Heart right ventricle (tissue), 16 donors: ENCODE measurements around the gene ENPP1. TPM values are rescaled to one million over a fixed set of nuclear protein-coding genes. Genes with fewer than 3 reads are reported as not detected.

ENCODE experiments used
- ATAC-seq, 8 donors: fragments of 200-7000 bp; cut with Tn5 transposase; one replicate each; pipeline ENCODE4 v1.9.1; 2020; ENCODE audit warnings: mild to moderate bottlenecking in 8 of 8, moderate library complexity in 8 of 8, moderate number of reproducible peaks in 1 of 8
- DNase-seq, 2 donors: peaks; one replicate each; pipeline ENCODE4 v3.0.0-alpha.2; 2020
- H3K27ac ChIP-seq, 10 donors: fragments of 200-600 bp; sonication (generic) in 2 of 10; one replicate each; pipeline versions ENCODE4 v1.5.0 to v1.8.0; 2020 to 2022; ENCODE audit warnings: mild to moderate bottlenecking in 3 of 10
- H3K27me3 ChIP-seq, 7 donors: fragments of 200-600 bp; one replicate each; pipeline ENCODE4 v1.8.0; 2021 to 2022; ENCODE audit warnings: mild to moderate bottlenecking in 2 of 7
- H3K36me3 ChIP-seq, 9 donors: fragments of 200-600 bp; sonication (generic) in 1 of 9; one replicate each; pipeline versions ENCODE4 v1.5.0 to v1.8.0; 2020 to 2022; ENCODE audit warnings: mild to moderate bottlenecking in 2 of 9
- H3K4me1 ChIP-seq, 9 donors: fragments of 200-600 bp; sonication (generic) in 1 of 9; one replicate each; pipeline versions ENCODE4 v1.5.0 to v1.8.0; 2020 to 2022; ENCODE audit warnings: mild to moderate bottlenecking in 4 of 9
- H3K4me3 ChIP-seq, 10 donors: fragments of 200-600 bp; sonication (generic) in 2 of 10; one replicate each; pipeline versions ENCODE4 v1.5.0 to v1.8.0; 2020 to 2022; ENCODE audit warnings: mild to moderate bottlenecking in 7 of 10, moderate library complexity in 2 of 10
- H3K9me3 ChIP-seq, 11 donors: fragments of 200-600 bp in 10 of 11; sonication (generic) in 2 of 11; one replicate each; pipeline versions ENCODE4 v1.5.0 to v1.8.0; 2013 to 2022; ENCODE audit warnings: mild to moderate bottlenecking in 2 of 11, control low read depth in 1 of 11, moderate library complexity in 1 of 11
- CTCF ChIP-seq, 9 donors: fragments of 200-600 bp; sonication (generic) in 2 of 9; IDR thresholded peaks; one replicate each; pipeline versions ENCODE4 v1.5.0 to v1.8.0; 2021 to 2022; ENCODE audit warnings: antibody characterized with exemption in 9 of 9, mild to moderate bottlenecking in 5 of 9, moderate library complexity in 1 of 9
- WGBS, 2 donors: extraction: QIAGEN DNeasy Blood & Tissue Kit; methylation state at CpG; one replicate each; pipeline ENCODE4 v1.1.7; 2013; ENCODE audit warnings: inconsistent platforms in 1 of 2; 5-methylcytosine and 5-hydroxymethylcytosine counted together
- intact Hi-C, 10 donors: fragments of 100-400 bp; cut with DNase I; formaldehyde crosslinking; loops; one replicate each; pipeline versions ENCODE4 v1.11.1 to v1.14.2; 2022
- polyA plus RNA-seq, 2 donors: library from polyadenylated mRNA; stranded (reverse); fragments of 200-250 nt; gene quantifications; one replicate each; pipeline ENCODE4 v1.2.3, GENCODE V29; 2013
- total RNA-seq, 10 donors: library from RNA; stranded (reverse); fragmentation: NEBNext Ultra II Directional in 3 of 10; extraction: Animal tissue kit (Norgen Biotek cat#: 25700) in 3 of 10; gene quantifications; one replicate each; pipeline versions ENCODE4 v1.2.1 to v1.2.4, GENCODE V29; 2021 to 2023
- donor health status: Arrhythmogenic right ventricular cardiomyopathy.
- donor health status: ischemic (EF 13 %, LVEDD 7.1; RV severe dilation, severe dysfunction).
- donor health status: healthy with polysubstance abuse.
- donor health status: DM: no; HTN: yes; CAD: no.
- donor health status: DM: no; HTN: no; CAD: no.
- donor health status: ischemic (EF 25% LVEDD 6.9; RV normal size, moderate dysfunction).
- donor health status: ischemic (EF 25% LVEDD 5.7; RV mildly dilated, moderate dysfunction).
- donor health status: healthy.
- donor health status: DM: yes; HTN: yes; CAD: no.
- donor health status: Ischemic cardiomyopathy.
- donor health status: ischemic (EF 35%, LVEDD 5.7; RV mildly dilated, moderate dysfunction).
- donor health status: nonischemic (EF 11% LVEDD 7.7; RV severe dilation, severe dysfunction).
- donor health status: DM: yes; HTN: yes; CAD: no.
- donor health status: PGD.
- donor health status: ischemic (EF 29% LVEDD 5.4; RV normal size, mild dysfunction).
- donor health status: nonischemic (EF 23%, LVEDD 6.1; RV moderate dilation, normal function).

The ENPP1 gene
- total and polyA plus RNA-seq, 12 donors, result 0.45 to 3.2 (median 2.1) TPM

- Histone ChIP-seq H3K4me3 (no peak overlapping the region), H3K36me3 (no peaks in the 10 kb centered on the region), H3K27me3 (no peaks in the 10 kb centered on the region), H3K27ac (no peak overlapping the region), H3K4me1 (peaks cover 0 to 27% (median 1%) of the 10 kb centered on the region in 9 donors), H3K9me3 (no peaks in the 10 kb centered on the region)
- ATAC-seq (no peak), DNase-seq (no peak)
- TF ChIP-seq CTCF (IDR thresholded peaks at IDR 0.05), result no peak
- 86 to 93% methylated on average over 1 of the region's 1 CpG for WGBS, 2 donors
- intact Hi-C loops, result no loop called here
Measured at GRCh38 chr6:131770776-131771175, 37.0 kb upstream of the ENPP1 start.

GRCh38 chr6:131773284-131773950 is 34.4 kb upstream of the ENPP1 start:
- Histone ChIP-seq H3K36me3 (no peaks in the 10 kb centered on the region), H3K9me3 (no peaks in the 10 kb centered on the region), H3K27ac (peak overlapping the region in 5 of 10 donors; percentile 14 to 66 (median 36)), H3K27me3 (no peaks in the 10 kb centered on the region), H3K4me1 (peaks cover 0 to 26% (median 0%) of the 10 kb centered on the region in 9 donors), H3K4me3 (no peak overlapping the region)
- intact Hi-C loops, result no loop called here
- ATAC-seq (peak in 6 of 8 donors; percentile 68 to 89 (median 76)), DNase-seq (no peak)
- WGBS, 2 donors, result 31 to 40% methylated on average over 4 of the region's 4 CpGs
- TF ChIP-seq CTCF (IDR thresholded peaks at IDR 0.05), result no peak

- no peak overlapping the region for H3K4me3 ChIP-seq
- intact Hi-C loops, result no loop called here
- H3K9me3 ChIP-seq, result no peaks in the 10 kb centered on the region
- DNase-seq (no peak), ATAC-seq (no peak)
- no peaks in the 10 kb centered on the region for H3K27me3 ChIP-seq
- no peak overlapping the region for H3K27ac ChIP-seq
- no peak for TF ChIP-seq CTCF (IDR thresholded peaks at IDR 0.05)
- peaks cover 0 to 27% (median 0%) of the 10 kb centered on the region in 9 donors for H3K4me1 ChIP-seq
- 90 to 91% methylated on average over 3 of the region's 3 CpGs for WGBS, 2 donors
- no peaks in the 10 kb centered on the region for H3K36me3 ChIP-seq
Measured at GRCh38 chr6:131775886-131776285, 31.9 kb upstream of the ENPP1 start.

GRCh38 chr6:131776985-131777384 is 30.8 kb upstream of the ENPP1 start:
- no peaks in the 10 kb centered on the region for H3K36me3 ChIP-seq
- DNase-seq (no peak), ATAC-seq (no peak)
- H3K9me3 ChIP-seq, result no peaks in the 10 kb centered on the region
- 81 to 88% methylated on average over 2 of the region's 2 CpGs for WGBS, 2 donors
- H3K27ac ChIP-seq, result no peak overlapping the region
- TF ChIP-seq CTCF (IDR thresholded peaks at IDR 0.05), result no peak
- H3K4me3 ChIP-seq, result no peak overlapping the region
- H3K4me1 ChIP-seq, result peaks cover 0 to 27% (median 0%) of the 10 kb centered on the region in 9 donors
- intact Hi-C loops, result no loop called here
- no peaks in the 10 kb centered on the region for H3K27me3 ChIP-seq
